Hepatic stellate cell (primary cell): ENCODE results near the gene CERS4.
"Not testable (repeated sequence)": the region's sequence is repeated elsewhere in the genome, so short reads cannot be mapped to it uniquely, and the experiment has no call there.

Experiments
- DNase-seq: peaks from one replicate; pipeline ENCODE4 v3.0.0; 2011; ENCODE audit warnings: low spot score

The CERS4 gene

GRCh38 chr19:8243146-8243545 lies 34.0 kb downstream of the CERS4 start:
- no peak for DNase-seq

GRCh38 chr19:8244442-8244841 lies 35.3 kb downstream of the CERS4 start:
- DNase-seq: no peak

GRCh38 chr19:8245869-8246835 lies 37.0 kb downstream of the CERS4 start:
- no peak for DNase-seq

- not testable (repeated sequence) for DNase-seq
Measured at GRCh38 chr19:8247129-8247890, 38.1 kb downstream of the CERS4 start.

- no peak for DNase-seq
Measured at GRCh38 chr19:8248348-8249328, 39.5 kb downstream of the CERS4 start.

GRCh38 chr19:8250596-8250995 lies 41.4 kb downstream of the CERS4 start:
- DNase-seq: no peak

GRCh38 chr19:8251025-8251472 lies 41.9 kb downstream of the CERS4 start:
- no peak for DNase-seq

- peak; percentile 93 for DNase-seq
Measured at GRCh38 chr19:8252922-8253589, 43.9 kb downstream of the CERS4 start.

GRCh38 chr19:8253678-8254077 lies 44.5 kb downstream of the CERS4 start:
- DNase-seq: no peak

- DNase-seq: no peak
Measured at GRCh38 chr19:8254286-8255001, 45.3 kb downstream of the CERS4 start.

- DNase-seq: no peak
Measured at GRCh38 chr19:8255426-8256125, 46.4 kb downstream of the CERS4 start.

- no peak for DNase-seq
Measured at GRCh38 chr19:8256276-8257051, 47.3 kb downstream of the CERS4 start.

GRCh38 chr19:8257052-8257443 lies 47.9 kb downstream of the CERS4 start:
- DNase-seq: no peak

- DNase-seq: no peak
Measured at GRCh38 chr19:8259142-8259921, 50.2 kb downstream of the CERS4 start.

- no peak for DNase-seq
Measured at GRCh38 chr19:8259922-8260247, 50.7 kb downstream of the CERS4 start.

GRCh38 chr19:8261347-8261746 lies 52.2 kb downstream of the CERS4 start:
- no peak for DNase-seq

GRCh38 chr19:8261881-8262280 lies 52.7 kb downstream of the CERS4 start:
- DNase-seq: no peak

GRCh38 chr19:8262431-8262830 lies 53.3 kb downstream of the CERS4 start:
- DNase-seq: no peak
